Measurements from ENCODE around the gene CUEDC2. TPM values are rescaled to one million over a fixed set of nuclear protein-coding genes. Genes with fewer than 3 reads are reported as not detected.

The CUEDC2 gene
- total RNA-seq, 1 donor from 2014 or later = 43.7 TPM

GRCh38 chr10:102376901-102377300 lies 55.5 kb downstream of the CUEDC2 start:
- intact Hi-C loops (cut with micrococcal nuclease) = no loop called here
- Mint-ChIP-seq H3K36me3 (ENCODE audit: low read depth) (peaks cover 83% of the 10 kb centered on the region), H3K27ac (no peak overlapping the region), H3K4me1 (no peaks in the 10 kb centered on the region), H3K27me3 (no peaks in the 10 kb centered on the region), H3K4me3 (no peak overlapping the region), H3K9me3 (no peaks in the 10 kb centered on the region)
- no peak for DNase-seq
- CTCF ChIA-PET = interaction anchor here (1.7 kb wide), 1 partner anchor 25 kb away, joined by 7 read pairs; no protein-coding TSS in a partner anchor
- POLR2A ChIA-PET = no interaction called here
- TF ChIP-seq CTCF (IDR thresholded peaks at IDR 0.05) = no peak
- no peak for ATAC-seq (ENCODE audit: low read depth)

- DNase-seq = no peak
- no peak for TF ChIP-seq CTCF (IDR thresholded peaks at IDR 0.05)
- POLR2A ChIA-PET = interaction anchor here (1.6 kb wide), 1 partner anchor 23 kb away, joined by 7 read pairs; no protein-coding TSS in a partner anchor
- Mint-ChIP-seq H3K4me3 (no peak overlapping the region), H3K4me1 (no peaks in the 10 kb centered on the region), H3K9me3 (no peaks in the 10 kb centered on the region), H3K36me3 (ENCODE audit: low read depth) (peaks cover 83% of the 10 kb centered on the region), H3K27me3 (no peaks in the 10 kb centered on the region), H3K27ac (no peak overlapping the region)
- intact Hi-C loops (cut with micrococcal nuclease) = loop anchor here (1.0 kb wide), 1 partner anchor 103 kb away; no protein-coding TSS in a partner anchor
- no peak for ATAC-seq (ENCODE audit: low read depth)
- CTCF ChIA-PET = interaction anchor here (0.8 to 1.7 kb wide), 5 partner anchors 18 to 207 kb away, joined by 3 to 7 read pairs (median 4); no protein-coding TSS in a partner anchor
Measured at GRCh38 chr10:102375867-102376266, 56.5 kb downstream of the CUEDC2 start.

- Mint-ChIP-seq H3K36me3 (ENCODE audit: low read depth) (peaks cover 83% of the 10 kb centered on the region), H3K27me3 (no peaks in the 10 kb centered on the region), H3K27ac (no peak overlapping the region), H3K4me1 (no peaks in the 10 kb centered on the region), H3K4me3 (no peak overlapping the region), H3K9me3 (no peaks in the 10 kb centered on the region)
- ChIA-PET POLR2A (interaction anchor here (0.7 to 1.6 kb wide), 3 partner anchors 20 to 28 kb away, joined by 3 to 7 read pairs (median 3); partner anchors contain the start of gene NFKB2), CTCF (interaction anchor here (0.7 to 1.7 kb wide), 7 partner anchors 18 to 207 kb away, joined by 3 to 7 read pairs (median 3); no protein-coding TSS in a partner anchor)
- ATAC-seq (ENCODE audit: low read depth) (peak; percentile 66), DNase-seq (no peak)
- intact Hi-C loops (cut with micrococcal nuclease) = loop anchor here (1.0 kb wide), 1 partner anchor 104 kb away; no protein-coding TSS in a partner anchor
- no peak for TF ChIP-seq CTCF (IDR thresholded peaks at IDR 0.05)
Measured at GRCh38 chr10:102375250-102375649, 57.1 kb downstream of the CUEDC2 start.

Other genes starting within 250 kb of the CUEDC2 start
- not detected in 2 replicates for gene ELOVL3, start 206.3 kb downstream of the CUEDC2 start, total RNA-seq
- gene PITX3, start 191.1 kb downstream of the CUEDC2 start, total RNA-seq = not detected in 2 replicates
- gene GBF1, start 187.0 kb downstream of the CUEDC2 start, total RNA-seq = 40.8 and 44.3 TPM in 2 replicates
- 550 and 622 TPM in 2 replicates for gene NFKB2, start 36.9 kb downstream of the CUEDC2 start, total RNA-seq
- 1.4 and 1.5 TPM in 2 replicates for gene PSD, start 13.8 kb downstream of the CUEDC2 start, total RNA-seq
- gene FBXL15, start 11.7 kb downstream of the CUEDC2 start, total RNA-seq = 15.7 and 18.9 TPM in 2 replicates
- gene C10orf95, start 19.0 kb upstream of the CUEDC2 start, total RNA-seq = 0.35 and 0.51 TPM in 2 replicates
- gene ACTR1A, start 70.1 kb upstream of the CUEDC2 start, total RNA-seq = 55.1 and 71.9 TPM in 2 replicates
- gene SUFU, start 71.4 kb upstream of the CUEDC2 start, total RNA-seq = 5.7 and 7.4 TPM in 2 replicates
- 48.2 and 52.5 TPM in 2 replicates for gene TRIM8, start 211.9 kb upstream of the CUEDC2 start, total RNA-seq